DND-41 (cell line): Measurements from ENCODE around the gene FNDC3B.

Experiments used
- ATAC-seq: fragments of 200-7000 bp; cut with Tn5 transposase; 3 replicates; pipeline ENCODE4 v1.9.1; 2021; ENCODE audit warnings: low read depth; ENCODE audit not compliant: insufficient read depth
- DNase-seq: peaks from one replicate; pipeline ENCODE4 v3.0.0-alpha.2; 2020
- H2AFZ ChIP-seq: 2 replicates; pipeline ENCODE4 v1.6.0; 2012; ENCODE audit warnings: low read depth, low read length
- H3K27ac ChIP-seq: 2 replicates; pipeline ENCODE4 v1.5.1; 2012; ENCODE audit warnings: low read length, inconsistent platforms
- H3K27me3 ChIP-seq: fragments of 200-600 bp; sonication (generic); 2 replicates; pipeline ENCODE4 v1.6.0; 2012; ENCODE audit warnings: low read length, mild to moderate bottlenecking, inconsistent platforms; ENCODE audit not compliant: insufficient read depth, poor library complexity
- H3K36me3 ChIP-seq: 2 replicates; pipeline ENCODE4 v1.5.1; 2012; ENCODE audit warnings: low read length, inconsistent platforms; ENCODE audit not compliant: insufficient read depth
- H3K4me1 ChIP-seq: 2 replicates; pipeline ENCODE4 v1.5.1; 2012; ENCODE audit warnings: mild to moderate bottlenecking, low read length; ENCODE audit not compliant: insufficient read depth
- H3K4me2 ChIP-seq: 2 replicates; pipeline ENCODE4 v1.6.0; 2012; ENCODE audit warnings: mild to moderate bottlenecking, moderate library complexity, low read length, inconsistent platforms; ENCODE audit not compliant: insufficient read depth
- H3K4me3 ChIP-seq, 2 experiments: fragments of 200-600 bp in 1 of 2; shearing (Covaris generic) in 1 of 2; 2 replicates each; pipeline ENCODE4 v1.5.1; 2012 to 2016; ENCODE audit warnings: inconsistent platforms in 2 of 2, low read length in 2 of 2, mild to moderate bottlenecking in 2 of 2, low read depth in 1 of 2, moderate library complexity in 1 of 2
- H3K79me2 ChIP-seq: 2 replicates; pipeline ENCODE4 v1.6.0; 2012; ENCODE audit warnings: low read length, inconsistent platforms; ENCODE audit not compliant: insufficient read depth
- H3K9ac ChIP-seq: 2 replicates; pipeline ENCODE4 v1.6.0; 2012; ENCODE audit warnings: low read depth, mild to moderate bottlenecking, inconsistent platforms, low read length, moderate library complexity
- H3K9me3 ChIP-seq: 2 replicates; pipeline ENCODE4 v1.5.1; 2012; ENCODE audit warnings: low read length, moderate library complexity, mild to moderate bottlenecking, inconsistent platforms; ENCODE audit not compliant: insufficient read depth, severe bottlenecking
- H4K20me1 ChIP-seq: 2 replicates; pipeline ENCODE4 v1.6.0; 2012; ENCODE audit warnings: low read length; ENCODE audit not compliant: insufficient read depth
- EZH2 ChIP-seq: IDR thresholded peaks from 3 replicates; pipeline ENCODE4 v1.6.1; 2012; ENCODE audit warnings: borderline replicate concordance, low read depth, mild to moderate bottlenecking, moderate library complexity, low read length, inconsistent platforms; ENCODE audit not compliant: severe bottlenecking
- TF ChIP-seq, protein P1 (sequence below): IDR thresholded peaks from 2 replicates; pipeline ENCODE4 v1.5.1; 2012; ENCODE audit warnings: borderline replicate concordance, low read length, moderate library complexity, mild to moderate bottlenecking; ENCODE audit not compliant: poor library complexity, severe bottlenecking; ENCODE audit errors: extremely low read depth

Gene FNDC3B

DNA sequence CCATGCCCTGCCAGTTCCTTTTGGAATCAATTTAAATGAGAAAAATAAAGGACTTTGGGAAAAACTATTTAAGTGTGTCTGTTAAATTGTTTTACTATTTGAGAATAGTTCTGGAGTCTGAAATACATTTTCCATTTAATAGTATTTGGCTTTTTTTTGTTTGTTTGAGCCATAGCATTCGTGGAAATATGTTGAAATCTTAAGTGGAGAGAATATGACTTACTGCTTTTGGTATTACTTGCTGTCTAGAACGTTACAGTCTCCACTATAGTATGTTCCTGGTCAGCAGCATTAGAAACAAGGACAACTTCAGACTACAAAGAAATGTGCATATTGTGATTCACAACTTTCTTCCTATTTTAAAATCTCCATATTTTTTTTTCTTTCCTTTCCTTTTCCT, 229.5 kb downstream of the FNDC3B start:
- no peak overlapping the region for H3K4me3 ChIP-seq
- no peaks in the 10 kb centered on the region for H3K27me3 ChIP-seq
- DNase-seq (no peak), ATAC-seq (no peak)
- no peak overlapping the region for H3K27ac ChIP-seq
- no peak overlapping the region for H2AFZ ChIP-seq
- H4K20me1 ChIP-seq, result no peaks in the 10 kb centered on the region
- H3K9ac ChIP-seq, result no peak overlapping the region
- no peaks in the 10 kb centered on the region for H3K9me3 ChIP-seq
- H3K4me1 ChIP-seq, result no peaks in the 10 kb centered on the region
- H3K36me3 ChIP-seq, result no peaks in the 10 kb centered on the region
- TF ChIP-seq EZH2, result no peak
- TF ChIP-seq, protein P1, sequence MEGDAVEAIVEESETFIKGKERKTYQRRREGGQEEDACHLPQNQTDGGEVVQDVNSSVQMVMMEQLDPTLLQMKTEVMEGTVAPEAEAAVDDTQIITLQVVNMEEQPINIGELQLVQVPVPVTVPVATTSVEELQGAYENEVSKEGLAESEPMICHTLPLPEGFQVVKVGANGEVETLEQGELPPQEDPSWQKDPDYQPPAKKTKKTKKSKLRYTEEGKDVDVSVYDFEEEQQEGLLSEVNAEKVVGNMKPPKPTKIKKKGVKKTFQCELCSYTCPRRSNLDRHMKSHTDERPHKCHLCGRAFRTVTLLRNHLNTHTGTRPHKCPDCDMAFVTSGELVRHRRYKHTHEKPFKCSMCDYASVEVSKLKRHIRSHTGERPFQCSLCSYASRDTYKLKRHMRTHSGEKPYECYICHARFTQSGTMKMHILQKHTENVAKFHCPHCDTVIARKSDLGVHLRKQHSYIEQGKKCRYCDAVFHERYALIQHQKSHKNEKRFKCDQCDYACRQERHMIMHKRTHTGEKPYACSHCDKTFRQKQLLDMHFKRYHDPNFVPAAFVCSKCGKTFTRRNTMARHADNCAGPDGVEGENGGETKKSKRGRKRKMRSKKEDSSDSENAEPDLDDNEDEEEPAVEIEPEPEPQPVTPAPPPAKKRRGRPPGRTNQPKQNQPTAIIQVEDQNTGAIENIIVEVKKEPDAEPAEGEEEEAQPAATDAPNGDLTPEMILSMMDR, result no peak
- H3K79me2 ChIP-seq, result no peaks in the 10 kb centered on the region
- no peak overlapping the region for H3K4me2 ChIP-seq

DNA sequence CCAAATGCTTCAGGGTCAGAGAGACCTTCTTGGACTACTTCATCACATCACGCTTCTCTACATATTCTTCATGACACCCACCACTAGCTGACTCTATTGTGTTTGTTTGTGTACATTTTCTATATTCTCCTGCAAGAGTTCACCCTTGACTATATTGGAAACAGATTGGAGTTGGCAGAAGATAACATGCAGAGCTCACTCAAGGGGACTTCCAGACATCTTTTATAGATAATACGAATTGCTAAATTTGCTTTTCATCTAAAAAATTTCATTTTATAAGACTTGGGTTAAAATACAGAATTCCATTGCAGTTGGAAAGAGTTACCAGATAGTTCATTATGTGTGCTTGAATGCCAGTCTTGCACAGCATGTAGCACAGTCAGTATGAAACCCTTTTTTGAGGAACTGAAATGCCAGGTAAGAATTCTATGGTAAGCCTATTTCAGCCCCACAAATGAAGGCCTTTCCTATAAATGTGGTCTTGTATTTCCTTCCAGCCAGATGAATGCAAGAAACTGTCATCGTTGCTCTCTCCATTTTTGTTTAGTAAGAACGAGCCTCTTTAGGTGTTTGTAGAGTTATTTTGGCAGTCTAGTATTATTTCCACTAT, 231.3 kb downstream of the FNDC3B start:
- Histone ChIP-seq H3K9ac (no peak overlapping the region), H2AFZ (no peak overlapping the region), H3K36me3 (no peaks in the 10 kb centered on the region), H3K27ac (no peak overlapping the region), H3K9me3 (no peaks in the 10 kb centered on the region), H3K4me2 (no peak overlapping the region), H3K79me2 (no peaks in the 10 kb centered on the region), H3K27me3 (no peaks in the 10 kb centered on the region), H4K20me1 (no peaks in the 10 kb centered on the region), H3K4me1 (no peaks in the 10 kb centered on the region), H3K4me3 (no peak overlapping the region)
- TF ChIP-seq EZH2, result no peak
- TF ChIP-seq, protein P1, result no peak
- DNase-seq (no peak), ATAC-seq (no peak)

DNA sequence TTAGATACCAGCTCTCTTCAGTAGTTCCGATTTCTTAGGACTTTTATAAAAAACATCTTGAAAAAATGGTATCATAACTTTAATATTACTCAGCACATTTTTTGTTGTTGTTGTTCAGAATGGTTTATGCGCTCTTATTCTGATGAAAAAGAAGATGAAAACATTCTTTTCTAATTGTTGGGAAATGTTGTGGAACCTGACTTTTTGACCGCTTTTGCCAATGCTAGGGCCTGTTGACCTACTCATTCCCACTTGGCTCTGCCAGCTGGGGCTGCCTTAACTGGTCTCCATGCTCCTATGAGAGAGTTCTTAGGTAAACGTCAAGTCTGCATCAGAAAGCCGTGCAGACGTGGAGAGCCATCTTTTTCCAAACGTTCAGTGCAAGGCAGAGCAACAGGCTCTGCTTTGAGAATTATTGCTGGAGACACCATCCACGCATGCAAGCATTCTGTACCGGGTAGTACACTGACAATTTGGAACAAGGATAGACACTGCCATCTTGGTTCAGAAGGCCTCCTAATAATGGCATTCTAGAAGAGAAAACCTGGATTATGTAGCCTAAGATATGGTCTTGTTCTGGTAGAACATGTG, 232.1 kb downstream of the FNDC3B start:
- DNase-seq (no peak), ATAC-seq (no peak)
- Histone ChIP-seq H3K27me3 (no peaks in the 10 kb centered on the region), H3K79me2 (no peaks in the 10 kb centered on the region), H3K4me1 (no peaks in the 10 kb centered on the region), H3K9ac (no peak overlapping the region), H2AFZ (no peak overlapping the region), H3K4me2 (no peak overlapping the region), H3K36me3 (no peaks in the 10 kb centered on the region), H4K20me1 (no peaks in the 10 kb centered on the region), H3K4me3 (no peak overlapping the region), H3K9me3 (no peaks in the 10 kb centered on the region), H3K27ac (no peak overlapping the region)
- TF ChIP-seq EZH2, result no peak
- TF ChIP-seq, protein P1, result no peak

DNA sequence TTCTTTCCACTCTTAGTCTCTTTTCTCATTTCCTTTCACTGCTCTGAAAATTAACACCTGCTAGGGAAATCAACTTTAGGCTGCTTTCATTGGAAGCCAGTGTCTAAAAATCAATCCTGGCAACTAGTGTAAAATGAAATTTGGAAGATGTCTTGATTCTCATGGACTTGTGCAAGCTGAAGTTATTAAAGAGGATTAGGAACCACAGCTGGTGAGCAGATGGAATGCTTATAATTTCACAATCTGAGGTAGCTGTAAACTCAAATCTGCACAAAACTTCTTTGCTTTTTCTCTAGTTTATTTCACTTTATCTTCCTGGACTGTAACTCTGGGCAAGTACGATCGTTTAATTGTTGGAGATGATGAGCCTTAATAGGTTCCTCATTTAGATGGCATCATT, 233.3 kb downstream of the FNDC3B start:
- Histone ChIP-seq H3K4me2 (no peak overlapping the region), H3K79me2 (no peaks in the 10 kb centered on the region), H3K9ac (no peak overlapping the region), H4K20me1 (no peaks in the 10 kb centered on the region), H3K4me3 (no peak overlapping the region), H3K27ac (no peak overlapping the region), H2AFZ (no peak overlapping the region), H3K27me3 (no peaks in the 10 kb centered on the region), H3K36me3 (no peaks in the 10 kb centered on the region), H3K9me3 (no peaks in the 10 kb centered on the region), H3K4me1 (no peaks in the 10 kb centered on the region)
- DNase-seq, result no peak
- no peak for ATAC-seq
- TF ChIP-seq, protein P1, result no peak
- no peak for TF ChIP-seq EZH2
